Activated CD4-positive, alpha-beta T cell treated with anti-CD3 and anti-CD28 coated beads, Interleukin-2, amount 10 ng/mL, durations not matched to agents 24 days and 14 days (primary cell): ENCODE measurements around the gene ADIPOR2. TPM values are rescaled to one million over a fixed set of nuclear protein-coding genes. Genes with fewer than 3 reads are reported as not detected.

ENCODE experiments used
- DNase-seq: peaks from one replicate; pipeline ENCODE4 v3.0.0; 2022
- H3K27ac Mint-ChIP-seq: one replicate; pipeline ENCODE4 v1.8.0; 2022; ENCODE audit warnings: mild to moderate bottlenecking, mixed read lengths
- H3K27me3 Mint-ChIP-seq: one replicate; pipeline ENCODE4 v1.8.0; 2022; ENCODE audit warnings: mixed read lengths
- H3K36me3 Mint-ChIP-seq: one replicate; pipeline ENCODE4 v1.8.0; 2022; ENCODE audit warnings: low read depth, mild to moderate bottlenecking, mixed read lengths
- H3K4me1 Mint-ChIP-seq: one replicate; pipeline ENCODE4 v1.8.0; 2021; ENCODE audit warnings: mixed read lengths
- H3K4me3 Mint-ChIP-seq: one replicate; pipeline ENCODE4 v1.8.0; 2022; ENCODE audit warnings: mild to moderate bottlenecking, moderate library complexity, mixed read lengths
- H3K9me3 Mint-ChIP-seq: one replicate; pipeline ENCODE4 v1.8.0; 2021; ENCODE audit warnings: mixed read lengths
- intact Hi-C: fragments of 100-400 bp; cut with micrococcal nuclease; formaldehyde crosslinking; loops from one replicate; pipeline ENCODE4 v1.15.1; 2023
- total RNA-seq: library from RNA; stranded (reverse); gene quantifications from 2 replicates; pipeline ENCODE4 v1.2.3, GENCODE V29; 2022

The ADIPOR2 gene
- total RNA-seq, 1 donor from 2014 or later = 68.7 TPM

GRCh38 chr12:1801303-1801975 is 110.6 kb downstream of the ADIPOR2 start:
- H3K27me3 Mint-ChIP-seq = no peaks in the 10 kb centered on the region
- DNase-seq = no peak
- peaks cover 6% of the 10 kb centered on the region for H3K4me1 Mint-ChIP-seq
- H3K9me3 Mint-ChIP-seq = peaks cover 5% of the 10 kb centered on the region
- no peaks in the 10 kb centered on the region for H3K36me3 Mint-ChIP-seq
- H3K27ac Mint-ChIP-seq = no peak overlapping the region
- H3K4me3 Mint-ChIP-seq = no peak overlapping the region
- intact Hi-C loops = no loop called here

DNA sequence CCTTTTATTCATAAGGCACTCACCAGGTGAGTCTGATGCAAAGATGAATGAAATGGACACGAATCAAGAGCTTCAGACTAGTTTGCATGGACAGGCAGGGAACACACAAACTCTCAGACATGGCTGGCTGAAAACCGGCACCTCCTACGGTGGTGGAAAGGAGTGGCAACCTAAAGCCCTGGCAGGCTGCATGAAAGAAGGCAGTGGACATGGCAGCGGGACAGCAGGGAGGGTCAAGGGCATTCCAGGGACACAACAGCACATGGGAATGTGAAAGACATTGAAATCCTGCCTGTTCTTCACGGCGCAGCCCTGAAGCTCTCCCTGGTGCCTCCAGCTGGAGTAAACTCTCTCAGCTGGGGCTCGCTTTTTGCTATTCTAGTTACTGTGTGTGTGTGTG is 112.9 kb downstream of the ADIPOR2 start:
- Mint-ChIP-seq H3K4me3 (no peak overlapping the region), H3K4me1 (peaks cover 6% of the 10 kb centered on the region)

GRCh38 chr12:1804545-1805332 is 113.9 kb downstream of the ADIPOR2 start:
- Mint-ChIP-seq H3K27me3 (no peaks in the 10 kb centered on the region), H3K27ac (peak overlapping the region; percentile 74), H3K9me3 (peaks cover 5% of the 10 kb centered on the region), H3K4me3 (no peak overlapping the region), H3K36me3 (no peaks in the 10 kb centered on the region), H3K4me1 (peaks cover 6% of the 10 kb centered on the region)
- DNase-seq = peak; percentile 96
- intact Hi-C loops = loop anchor here (1.0 kb wide), 1 partner anchor 8 kb away; no protein-coding TSS in a partner anchor

More for the DNA sequence above, 112.9 kb downstream of the ADIPOR2 start:
- Mint-ChIP-seq H3K27me3 (no peaks in the 10 kb centered on the region), H3K27ac (no peak overlapping the region), H3K36me3 (no peaks in the 10 kb centered on the region), H3K9me3 (peaks cover 5% of the 10 kb centered on the region)
- no peak for DNase-seq
- intact Hi-C loops = loop anchor here (1.0 kb wide), 1 partner anchor 7 kb away; no protein-coding TSS in a partner anchor

DNA sequence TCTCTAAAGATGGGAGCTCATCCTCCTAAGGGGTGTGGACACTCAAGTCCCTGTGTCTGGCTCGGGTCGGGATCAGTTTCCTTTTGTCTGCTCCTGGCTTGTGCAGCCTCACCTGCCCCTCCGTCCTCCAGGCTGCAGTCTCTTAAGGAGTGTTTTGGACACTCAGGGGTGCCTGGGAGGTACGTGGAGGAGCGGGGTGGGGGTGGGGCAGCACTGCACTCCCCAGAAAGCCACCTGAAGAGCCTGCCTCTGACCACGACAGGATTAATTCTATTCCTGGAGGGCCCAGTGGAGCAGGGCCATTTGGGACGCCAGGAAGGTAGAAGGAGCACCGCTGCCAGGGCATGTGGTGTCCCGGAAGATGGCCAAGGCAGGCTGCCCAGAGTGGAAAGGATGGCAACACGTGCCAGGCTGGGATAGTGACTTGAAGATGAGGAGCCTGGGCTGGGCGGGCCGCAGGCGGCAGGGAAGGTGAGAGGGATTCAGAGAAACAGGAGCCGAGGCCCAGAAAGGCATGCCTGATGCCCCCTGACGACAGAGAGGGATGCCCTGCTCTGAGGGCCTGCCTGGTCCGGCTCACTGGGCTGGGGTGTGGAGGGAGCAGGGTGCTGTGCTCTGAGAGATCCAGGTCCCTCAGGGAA is 114.7 kb downstream of the ADIPOR2 start:
- Mint-ChIP-seq H3K36me3 (no peaks in the 10 kb centered on the region), H3K4me1 (peaks cover 6% of the 10 kb centered on the region), H3K27me3 (no peaks in the 10 kb centered on the region), H3K4me3 (no peak overlapping the region), H3K27ac (no peak overlapping the region), H3K9me3 (peaks cover 5% of the 10 kb centered on the region)
- DNase-seq = no peak
- intact Hi-C loops = no loop called here

DNA sequence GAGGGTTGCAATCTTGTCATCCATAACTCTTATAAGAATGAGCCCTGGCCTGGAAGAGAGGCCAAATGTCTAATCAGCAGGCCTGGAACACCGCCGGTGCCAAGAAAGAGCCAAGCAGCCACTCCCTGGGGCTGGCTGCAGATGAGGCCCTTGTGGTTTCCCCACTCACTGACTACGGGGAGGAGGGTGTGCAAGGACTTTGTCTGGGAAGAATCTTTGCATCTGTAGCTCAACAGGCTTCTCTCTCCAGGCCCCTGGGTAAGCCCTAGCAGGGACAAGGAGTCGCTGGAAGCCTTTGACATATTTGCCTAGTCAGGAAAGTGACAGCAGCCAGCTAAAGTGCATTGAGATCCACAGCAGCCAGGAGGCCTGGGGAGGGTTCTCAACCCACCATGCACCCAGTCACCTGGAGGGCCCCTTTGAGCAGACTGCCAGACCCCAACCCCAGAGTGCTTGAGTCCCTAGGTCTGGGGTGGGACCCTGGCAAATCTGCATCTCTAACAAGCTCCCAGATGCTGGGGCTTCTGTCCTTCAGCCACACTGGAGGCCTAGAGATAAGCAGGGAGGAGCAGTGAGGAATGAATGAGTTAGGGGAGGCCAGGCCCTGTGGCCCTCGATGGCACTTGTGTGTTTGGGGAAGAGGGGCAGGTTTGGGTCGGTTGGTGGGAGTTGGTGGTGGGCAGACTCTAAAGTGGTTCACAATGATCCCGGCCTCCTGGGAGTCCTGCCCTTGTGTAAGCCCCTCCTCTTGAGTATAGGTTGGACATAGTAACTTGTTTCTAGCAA is 115.6 kb downstream of the ADIPOR2 start:
- Mint-ChIP-seq H3K9me3 (peaks cover 5% of the 10 kb centered on the region), H3K4me3 (no peak overlapping the region), H3K4me1 (peaks cover 6% of the 10 kb centered on the region), H3K36me3 (no peaks in the 10 kb centered on the region), H3K27me3 (no peaks in the 10 kb centered on the region), H3K27ac (peak overlapping the region; percentile 25)
- intact Hi-C loops = no loop called here
- no peak for DNase-seq

- peak overlapping the region; percentile 25 for H3K27ac Mint-ChIP-seq
These were observed 116.4 kb downstream of the ADIPOR2 start for GRCh38 chr12:1807087-1807860.

GRCh38 chr12:1808036-1808797 is 117.3 kb downstream of the ADIPOR2 start:
- H3K27me3 Mint-ChIP-seq = no peaks in the 10 kb centered on the region
- no peak overlapping the region for H3K4me3 Mint-ChIP-seq
- no peak for DNase-seq
- peak overlapping the region; percentile 29 for H3K27ac Mint-ChIP-seq
- peaks cover 5% of the 10 kb centered on the region for H3K9me3 Mint-ChIP-seq
- intact Hi-C loops = no loop called here
- peaks cover 7% of the 10 kb centered on the region for H3K4me1 Mint-ChIP-seq
- H3K36me3 Mint-ChIP-seq = no peaks in the 10 kb centered on the region

More at GRCh38 chr12:1807087-1807860, 116.4 kb downstream of the ADIPOR2 start:
- H3K9me3 Mint-ChIP-seq = peaks cover 5% of the 10 kb centered on the region
- no peaks in the 10 kb centered on the region for H3K36me3 Mint-ChIP-seq
- DNase-seq = no peak
- intact Hi-C loops = no loop called here
- H3K4me1 Mint-ChIP-seq = peaks cover 7% of the 10 kb centered on the region
- H3K27me3 Mint-ChIP-seq = no peaks in the 10 kb centered on the region
- H3K4me3 Mint-ChIP-seq = no peak overlapping the region

DNA sequence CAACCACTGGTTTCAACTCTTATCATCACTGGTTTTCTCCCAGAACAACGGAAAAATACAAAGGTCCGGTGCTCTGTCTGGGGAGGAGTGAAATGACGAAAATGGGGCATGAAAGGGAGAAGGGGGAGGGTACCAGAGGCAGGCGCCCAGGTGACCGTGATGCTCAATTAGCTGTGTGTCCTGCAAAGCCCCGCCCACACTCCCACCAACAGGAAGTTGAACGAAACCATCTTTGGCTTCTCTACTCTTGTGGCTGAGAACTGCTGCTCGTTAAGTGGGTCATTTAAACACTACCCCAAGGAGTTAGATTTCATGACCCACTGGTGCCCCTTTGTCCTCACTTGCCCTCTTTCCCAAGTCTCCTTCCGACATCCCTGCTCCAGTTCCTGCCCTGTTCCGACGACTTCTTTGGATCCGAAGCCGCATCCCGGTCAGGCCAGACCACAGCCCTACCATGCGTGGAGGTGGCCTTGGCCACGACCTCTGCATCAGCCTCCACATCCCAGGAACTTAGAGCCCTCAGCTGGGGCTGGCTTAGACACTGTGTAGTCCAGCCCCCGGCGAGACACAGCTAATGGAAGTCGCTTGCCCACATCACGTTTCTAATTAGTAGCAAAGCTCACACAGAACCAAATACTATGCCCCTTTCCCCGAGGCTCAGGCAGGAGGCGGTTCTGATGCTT is 118.1 kb downstream of the ADIPOR2 start:
- Mint-ChIP-seq H3K4me3 (no peak overlapping the region), H3K4me1 (peaks cover 7% of the 10 kb centered on the region), H3K9me3 (peaks cover 5% of the 10 kb centered on the region), H3K27ac (peak overlapping the region; percentile 29), H3K27me3 (no peaks in the 10 kb centered on the region), H3K36me3 (no peaks in the 10 kb centered on the region)
- intact Hi-C loops = no loop called here
- no peak for DNase-seq

- Mint-ChIP-seq H3K9me3 (peaks cover under 1% of the 10 kb centered on the region), H3K27me3 (no peaks in the 10 kb centered on the region), H3K27ac (no peak overlapping the region), H3K4me3 (no peak overlapping the region), H3K36me3 (no peaks in the 10 kb centered on the region), H3K4me1 (peaks cover 3% of the 10 kb centered on the region)
- intact Hi-C loops = no loop called here
- DNase-seq = no peak
These were observed 118.8 kb downstream of the ADIPOR2 start for GRCh38 chr12:1809591-1810190.

DNA sequence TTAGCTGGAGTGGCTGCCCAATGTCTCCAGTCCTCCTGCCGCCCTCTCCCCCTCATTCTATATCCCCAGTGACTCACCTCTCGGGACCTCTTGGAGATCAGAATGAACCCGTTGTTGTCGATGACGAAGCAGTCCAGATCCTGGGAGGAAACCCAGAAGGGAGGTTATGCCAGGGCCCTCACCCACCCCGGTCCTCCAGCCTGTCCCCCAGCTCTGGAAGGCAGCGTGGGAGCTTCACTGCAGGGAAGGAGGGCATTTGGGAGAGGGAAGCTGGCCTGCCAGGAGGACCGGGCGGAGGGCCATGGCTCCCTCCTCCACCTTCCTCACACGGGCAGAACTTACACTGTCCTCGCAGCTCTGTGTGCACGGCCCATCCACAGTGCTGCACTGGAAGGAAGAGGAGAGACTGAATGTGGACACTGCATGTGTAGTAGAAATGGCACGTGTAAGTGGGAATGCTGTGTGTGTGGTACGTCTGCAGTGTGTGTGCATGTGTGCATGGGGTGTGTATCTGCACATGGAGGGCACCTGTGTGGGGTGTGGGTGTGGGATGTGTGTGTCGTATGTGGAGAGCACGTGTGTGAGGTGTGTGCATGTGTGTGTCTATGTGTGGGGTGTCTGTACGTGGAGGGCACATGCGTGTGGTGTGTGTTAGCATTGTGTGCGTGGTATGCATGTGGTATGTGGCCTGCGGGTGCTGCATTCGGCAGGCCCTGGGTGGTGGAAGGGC is 119.5 kb downstream of the ADIPOR2 start:
- peak overlapping the region; percentile 63 for H3K4me3 Mint-ChIP-seq
- H3K27me3 Mint-ChIP-seq = no peaks in the 10 kb centered on the region
- DNase-seq = no peak
- H3K9me3 Mint-ChIP-seq = no peaks in the 10 kb centered on the region
- intact Hi-C loops = no loop called here
- H3K36me3 Mint-ChIP-seq = no peaks in the 10 kb centered on the region
- H3K27ac Mint-ChIP-seq = peak overlapping the region; percentile 2
- peaks cover 1% of the 10 kb centered on the region for H3K4me1 Mint-ChIP-seq

GRCh38 chr12:1810931-1811280 is 120.0 kb downstream of the ADIPOR2 start:
- intact Hi-C loops = no loop called here
- peak overlapping the region; percentile 63 for H3K4me3 Mint-ChIP-seq
- H3K27me3 Mint-ChIP-seq = no peaks in the 10 kb centered on the region
- no peaks in the 10 kb centered on the region for H3K9me3 Mint-ChIP-seq
- H3K36me3 Mint-ChIP-seq = no peaks in the 10 kb centered on the region
- no peak for DNase-seq
- peak overlapping the region; percentile 78 for H3K27ac Mint-ChIP-seq
- H3K4me1 Mint-ChIP-seq = peaks cover 1% of the 10 kb centered on the region
